LNCaP clone FGC (cell line): ENCODE data around the gene LCN2.

Source experiments
- DNase-seq: peaks from one replicate; pipeline ENCODE4 v3.0.0-alpha.2; 2011; ENCODE audit warnings: low read depth
- H3K4me3 ChIP-seq: 2 replicates; pipeline ENCODE4 v1.5.1; 2011; ENCODE audit warnings: mild to moderate bottlenecking, low read depth, low read length, control low read depth
- TF ChIP-seq, protein P1 (sequence below): IDR thresholded peaks from 2 replicates; pipeline ENCODE4 v1.5.1; 2012; ENCODE audit warnings: mild to moderate bottlenecking; ENCODE audit not compliant: control insufficient read depth, insufficient read depth; ENCODE audit errors: extremely low read depth

The LCN2 gene

GRCh38 chr9:128187361-128187760, 38.1 kb downstream of the LCN2 start:
- TF ChIP-seq, protein P1, sequence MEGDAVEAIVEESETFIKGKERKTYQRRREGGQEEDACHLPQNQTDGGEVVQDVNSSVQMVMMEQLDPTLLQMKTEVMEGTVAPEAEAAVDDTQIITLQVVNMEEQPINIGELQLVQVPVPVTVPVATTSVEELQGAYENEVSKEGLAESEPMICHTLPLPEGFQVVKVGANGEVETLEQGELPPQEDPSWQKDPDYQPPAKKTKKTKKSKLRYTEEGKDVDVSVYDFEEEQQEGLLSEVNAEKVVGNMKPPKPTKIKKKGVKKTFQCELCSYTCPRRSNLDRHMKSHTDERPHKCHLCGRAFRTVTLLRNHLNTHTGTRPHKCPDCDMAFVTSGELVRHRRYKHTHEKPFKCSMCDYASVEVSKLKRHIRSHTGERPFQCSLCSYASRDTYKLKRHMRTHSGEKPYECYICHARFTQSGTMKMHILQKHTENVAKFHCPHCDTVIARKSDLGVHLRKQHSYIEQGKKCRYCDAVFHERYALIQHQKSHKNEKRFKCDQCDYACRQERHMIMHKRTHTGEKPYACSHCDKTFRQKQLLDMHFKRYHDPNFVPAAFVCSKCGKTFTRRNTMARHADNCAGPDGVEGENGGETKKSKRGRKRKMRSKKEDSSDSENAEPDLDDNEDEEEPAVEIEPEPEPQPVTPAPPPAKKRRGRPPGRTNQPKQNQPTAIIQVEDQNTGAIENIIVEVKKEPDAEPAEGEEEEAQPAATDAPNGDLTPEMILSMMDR = no peak
- H3K4me3 ChIP-seq = no peak overlapping the region
- DNase-seq = no peak

GRCh38 chr9:128188209-128188608, 39.0 kb downstream of the LCN2 start:
- no peak for DNase-seq
- TF ChIP-seq, protein P1 = no peak

GRCh38 chr9:128190013-128190412, 40.8 kb downstream of the LCN2 start:
- no peak for DNase-seq
- TF ChIP-seq, protein P1 = no peak
- no peak overlapping the region for H3K4me3 ChIP-seq

More at GRCh38 chr9:128188209-128188608, 39.0 kb downstream of the LCN2 start:
- H3K4me3 ChIP-seq = no peak overlapping the region

GRCh38 chr9:128190516-128191405, 41.5 kb downstream of the LCN2 start:
- H3K4me3 ChIP-seq = peak overlapping the region; percentile 89
- TF ChIP-seq, protein P1 = no peak
- no peak for DNase-seq

- DNase-seq = peak; percentile 7
- H3K4me3 ChIP-seq = peak within 1 kb of the TSS; percentile 89
- TF ChIP-seq, protein P1 = peak; percentile 83
Observed at GRCh38 chr9:128191406-128192046, 42.3 kb downstream of the LCN2 start, which contains the start of gene CIZ1. Gene CIZ1, minus strand, starts transcription at chr9:128191572. Its CDS starts 715 bp downstream, at chr9:128190857.

DNA sequence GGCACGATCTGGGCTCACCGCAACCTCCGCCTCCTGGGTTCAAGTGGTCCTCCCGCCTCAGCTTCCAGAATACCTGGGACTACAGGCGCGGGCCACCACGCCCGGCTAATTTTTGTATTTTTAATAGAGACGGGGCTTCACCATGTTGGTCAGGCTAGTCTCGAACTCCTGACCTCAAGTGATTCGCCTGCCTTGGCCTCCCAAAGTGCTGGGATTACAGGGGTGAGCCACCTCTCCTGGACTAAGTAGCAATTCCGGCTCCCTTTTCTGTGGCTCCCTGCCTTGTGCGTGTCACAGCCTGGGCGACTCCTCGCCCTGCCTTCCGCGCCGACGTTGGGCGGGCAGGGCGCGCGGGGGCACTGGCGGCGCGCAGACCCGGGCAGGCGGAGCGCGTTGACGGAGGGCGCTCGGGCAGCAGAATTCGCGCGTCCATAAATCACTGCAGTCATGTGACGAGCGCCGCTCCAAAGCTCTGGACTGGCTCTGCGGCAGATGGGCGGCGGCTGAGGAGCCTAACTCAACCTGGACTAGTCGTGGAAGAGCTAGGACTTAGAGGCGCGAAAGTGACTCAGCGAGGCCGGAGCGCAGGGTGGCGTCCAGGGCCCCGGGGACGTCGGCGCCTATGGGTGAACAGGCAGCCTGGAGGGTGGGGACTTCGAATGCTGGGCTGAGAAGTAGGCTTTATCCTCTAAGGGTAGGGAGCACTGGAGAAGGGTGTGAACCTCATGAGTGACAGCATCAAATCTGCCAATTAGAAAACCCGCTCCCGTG, 43.5 kb downstream of the LCN2 start:
- DNase-seq = peak; percentile 4
- TF ChIP-seq, protein P1 = peak; percentile 25; the same call in 1 of the 2 replicates
- no peak overlapping the region for H3K4me3 ChIP-seq
